GM21723 (cell line): ENCODE results near the gene CSF1.

Experiments
- ATAC-seq: cut with Tn5 transposase; IDR thresholded peaks from one replicate; pipeline ENCODE4 v1.9.1; 2021; ENCODE audit warnings: mild to moderate bottlenecking, moderate library complexity; ENCODE audit not compliant: unreplicated experiment

The CSF1 gene

DNA sequence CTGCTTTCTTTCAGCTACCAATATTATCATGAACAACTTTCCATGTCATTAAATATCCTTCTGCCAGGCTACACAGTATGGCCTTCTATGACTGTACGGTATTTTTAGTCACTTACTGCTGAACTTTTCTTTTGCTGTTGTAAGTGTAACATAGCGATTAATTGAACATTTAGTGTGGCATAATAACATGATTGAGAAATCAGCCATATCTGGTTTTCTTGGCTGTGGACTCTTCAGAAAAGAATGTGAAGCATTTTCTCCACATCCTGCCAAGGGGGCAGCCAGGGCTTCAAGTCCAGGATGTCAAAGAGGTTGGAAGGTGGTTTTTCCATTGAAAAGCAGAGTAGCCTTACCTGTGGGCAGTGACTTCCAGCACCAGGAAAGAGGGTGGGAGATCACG, 65.1 kb downstream of the CSF1 start:
- ATAC-seq = no peak

DNA sequence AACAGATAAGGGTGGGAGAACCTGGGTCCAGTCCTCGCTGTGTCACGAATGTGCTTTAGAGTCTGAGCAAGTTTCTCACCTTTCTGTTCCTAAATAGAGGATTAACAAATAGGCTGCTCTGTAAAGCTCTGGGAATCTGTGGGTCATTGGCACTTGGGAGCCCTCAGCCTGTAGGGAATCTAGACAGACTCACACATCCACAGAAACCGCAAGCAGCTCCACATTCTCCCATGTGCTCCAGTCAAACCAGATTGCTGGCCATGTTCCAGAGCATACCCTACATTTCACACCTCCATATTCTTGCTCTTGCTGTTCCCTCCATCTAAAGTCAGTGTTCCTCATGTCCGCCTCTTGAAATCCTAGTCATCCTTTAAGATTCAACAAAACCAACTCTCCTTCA, 66.1 kb downstream of the CSF1 start:
- ATAC-seq = no peak

DNA sequence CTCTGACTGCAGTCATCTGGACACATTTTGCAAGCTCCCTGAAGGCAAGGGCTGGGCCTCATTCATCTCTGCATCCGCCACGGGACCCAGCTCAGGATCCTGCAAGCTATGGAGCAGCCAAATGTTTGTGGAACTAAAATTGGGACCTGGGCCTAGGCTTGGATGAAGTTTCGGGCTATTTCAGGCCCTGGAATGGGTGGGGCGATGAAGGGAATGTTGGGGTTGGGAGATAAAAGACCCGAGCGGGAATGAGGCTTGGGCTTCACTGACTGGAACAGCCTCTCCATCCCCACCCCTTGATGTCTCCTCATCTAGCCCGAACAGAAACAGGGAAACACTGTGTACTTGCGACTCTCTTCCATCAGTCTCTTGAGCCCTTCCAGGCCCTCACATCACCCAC, 66.6 kb downstream of the CSF1 start:
- ATAC-seq = no peak

DNA sequence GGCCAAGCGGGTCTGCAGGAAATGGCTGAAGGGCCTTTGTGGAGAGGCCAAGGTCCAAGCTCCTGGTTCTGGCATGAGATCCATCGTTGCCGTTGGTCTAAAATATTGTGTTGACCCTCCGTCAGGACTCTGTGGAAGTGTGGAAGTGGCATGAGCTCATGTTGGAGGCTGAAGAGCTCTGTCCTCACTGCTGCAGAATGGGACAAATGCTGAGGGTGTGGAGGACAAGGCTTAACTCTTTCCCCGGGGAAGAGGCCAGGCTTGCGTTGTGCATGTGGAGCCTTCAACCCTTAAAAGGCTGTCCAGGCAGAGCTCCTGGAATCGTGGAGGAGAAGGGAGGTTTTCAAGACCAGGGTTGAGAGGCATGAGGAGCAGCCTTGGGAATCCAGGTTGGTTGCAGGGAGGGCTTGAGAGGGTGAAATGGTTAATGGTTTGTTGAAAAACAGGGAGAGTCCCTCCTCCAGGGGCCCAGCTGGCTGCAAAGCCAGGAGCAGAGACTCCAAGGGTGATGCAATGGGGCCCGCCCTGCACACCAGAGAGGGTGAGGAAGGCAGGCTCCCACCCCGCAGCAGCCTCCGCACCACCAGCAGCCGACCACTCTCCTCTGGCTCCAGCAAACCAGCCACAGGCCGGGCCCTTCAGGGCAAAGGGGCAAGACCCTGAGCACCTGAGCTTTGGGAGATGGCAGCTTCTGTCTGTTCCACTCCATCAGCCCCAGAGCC, 67.2 kb downstream of the CSF1 start:
- no peak for ATAC-seq

DNA sequence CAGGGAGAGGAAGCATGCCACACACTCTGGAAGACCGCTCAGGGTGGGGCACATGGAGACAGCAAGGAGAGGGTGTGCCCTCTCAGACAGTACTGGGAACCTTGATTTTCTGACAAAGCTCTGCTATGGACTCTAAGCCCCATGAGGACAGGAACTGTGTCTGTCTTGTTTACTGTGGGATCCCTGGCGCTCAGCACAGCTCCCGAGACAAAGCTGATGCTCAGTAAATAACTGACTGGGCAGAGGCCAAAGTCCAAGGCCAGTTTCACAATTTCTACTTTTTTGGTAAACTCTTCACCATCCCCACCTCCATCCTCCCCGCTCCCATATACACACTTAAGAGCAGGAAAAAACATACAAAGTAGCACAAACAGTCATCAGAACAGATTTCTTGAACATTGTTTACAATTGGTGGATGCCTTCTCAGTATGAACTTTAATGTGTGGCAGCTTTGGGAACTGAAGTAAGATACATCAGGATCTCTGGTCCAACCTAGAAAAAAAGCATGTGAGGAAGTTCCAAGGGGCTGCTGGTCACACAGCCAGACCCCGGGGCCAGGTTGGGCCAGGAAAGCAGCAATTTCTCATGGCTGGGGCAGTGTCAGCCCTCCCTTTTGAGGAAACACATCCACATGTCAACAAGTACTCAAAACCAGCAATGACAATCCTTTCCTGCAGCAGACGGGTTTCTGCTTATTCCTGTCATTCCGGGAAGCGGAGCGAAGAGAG, 68.3 kb downstream of the CSF1 start:
- ATAC-seq = no peak

DNA sequence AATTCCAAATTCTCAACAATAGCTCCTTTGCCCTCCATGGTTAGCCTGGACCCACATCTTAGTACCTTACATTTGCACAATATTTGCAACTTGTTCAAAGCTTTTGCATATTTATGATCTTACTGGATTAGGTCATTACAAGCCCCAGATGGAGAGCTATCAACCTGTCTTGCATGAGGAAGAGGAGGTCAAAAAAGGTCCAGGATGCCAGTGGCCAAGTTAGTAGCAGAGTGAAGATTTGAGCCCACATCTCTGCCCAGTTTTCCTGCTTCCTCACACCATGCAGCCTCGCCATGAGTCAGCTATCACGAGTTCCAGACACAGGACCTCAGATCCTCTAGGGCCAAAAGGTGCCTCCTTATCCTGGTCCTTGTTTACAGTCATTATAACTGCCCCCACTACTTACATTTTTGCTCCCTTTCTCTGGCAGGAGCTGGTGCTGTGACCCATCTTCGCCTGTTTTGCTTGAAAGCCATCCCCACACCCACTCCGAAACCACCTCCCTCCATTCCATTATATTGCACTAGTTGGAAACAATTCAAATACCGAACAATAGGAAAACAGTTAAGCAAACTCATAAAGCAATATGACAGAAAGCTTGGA, 68.9 kb downstream of the CSF1 start:
- ATAC-seq = no peak
